Endothelial cell of umbilical vein (primary cell): Measurements from ENCODE around the gene IQSEC2. TPM values are rescaled to one million over a fixed set of nuclear protein-coding genes. Genes with fewer than 3 reads are reported as not detected.

Experiments used
- BruUV-seq: library from RNA; stranded (reverse); fragments of 400-500 nt; replicated peaks from 2 replicates; lab custom pipeline; 2021; lab: Mats Ljungman, UMichigan
- CTCF ChIA-PET: fragments of 300-600, 350-600 bp; sonication (Branson Sonifier 250); formaldehyde crosslinking; loops from one replicate; lab custom pipeline; 2021; ENCODE audit warnings: antibody characterized with exemption, inconsistent platforms; lab: Charles Lee
- POLR2A ChIA-PET: fragments of 300-600, 350-600 bp; sonication (Branson Sonifier 250); formaldehyde crosslinking; loops from one replicate; lab custom pipeline; 2021; ENCODE audit warnings: antibody characterized with exemption, inconsistent platforms; lab: Charles Lee
- DNase-seq: peaks from one replicate; pipeline ENCODE4 v3.0.0-alpha.2; 2011; ENCODE audit warnings: low read depth, low spot score
- FAIRE-seq: peaks from 2 replicates; lab custom pipeline; 2011; peaks lifted over from hg19 to GRCh38; lab: Jason Lieb, UNC
- H2AFZ ChIP-seq: 2 replicates; pipeline ENCODE4 v1.6.0; 2012; ENCODE audit warnings: low read depth, low read length, control low read depth, inconsistent platforms
- H3K27ac ChIP-seq: 2 replicates; pipeline ENCODE4 v1.5.1; 2011; ENCODE audit warnings: low read depth, mild to moderate bottlenecking, control low read depth, low read length, moderate library complexity; ENCODE audit not compliant: insufficient read depth
- H3K27me3 ChIP-seq, 2 experiments: 2 replicates each; pipeline versions ENCODE4 v1.6.0 to v1.6.1; 2011; ENCODE audit warnings: low read length in 2 of 2, mixed read lengths in 1 of 2; ENCODE audit not compliant: control insufficient read depth in 2 of 2, insufficient read depth in 2 of 2
- H3K36me3 ChIP-seq, 2 experiments: 2 replicates in 1 of 2; 3 replicates in 1 of 2; pipeline ENCODE4 v1.5.1; 2011; ENCODE audit warnings: low read length in 2 of 2, mild to moderate bottlenecking in 1 of 2, moderate library complexity in 1 of 2; ENCODE audit not compliant: control insufficient read depth in 2 of 2, insufficient read depth in 2 of 2; ENCODE audit errors: extremely low read depth in 1 of 2
- H3K4me1 ChIP-seq: 3 replicates; pipeline ENCODE4 v1.5.1; 2011; ENCODE audit warnings: mild to moderate bottlenecking, low read length; ENCODE audit not compliant: control insufficient read depth, insufficient read depth; ENCODE audit errors: extremely low read depth
- H3K4me2 ChIP-seq: 2 replicates; pipeline ENCODE4 v1.6.1; 2011; ENCODE audit warnings: low read length, control low read depth, mixed read lengths; ENCODE audit not compliant: insufficient read depth
- H3K4me3 ChIP-seq, 3 experiments: fragments of 200-600 bp in 1 of 3; sonication (generic), shearing (Covaris generic) in 1 of 3; replicated peaks in 1 of 3; 2 replicates each; pipeline ENCODE4 v1.5.1; 2011 to 2016; ENCODE audit warnings: control low read depth in 3 of 3, low read length in 3 of 3, mild to moderate bottlenecking in 2 of 3, inconsistent platforms in 1 of 3, low read depth in 1 of 3, moderate library complexity in 1 of 3; ENCODE audit not compliant: insufficient read depth in 1 of 3
- H3K79me2 ChIP-seq: 2 replicates; pipeline ENCODE4 v1.6.0; 2012; ENCODE audit warnings: low read length, inconsistent platforms; ENCODE audit not compliant: control insufficient read depth, insufficient read depth
- H3K9ac ChIP-seq: replicated peaks from 2 replicates; pipeline ENCODE3; 2011; ENCODE audit warnings: low read length, control low read depth; ENCODE audit not compliant: insufficient read depth; ENCODE audit errors: extremely low read depth
- H3K9me1 ChIP-seq: replicated peaks from 3 replicates; pipeline ENCODE4 v1.6.0; 2011; ENCODE audit warnings: mild to moderate bottlenecking, low read length; ENCODE audit not compliant: control insufficient read depth, insufficient read depth; ENCODE audit errors: extremely low read depth
- H3K9me3 ChIP-seq: replicated peaks from 2 replicates; pipeline ENCODE4 v1.5.1; 2012; ENCODE audit warnings: low read length, inconsistent platforms; ENCODE audit not compliant: control insufficient read depth, insufficient read depth
- H4K20me1 ChIP-seq: replicated peaks from 2 replicates; pipeline ENCODE3; 2011; ENCODE audit warnings: mild to moderate bottlenecking, low read length; ENCODE audit not compliant: control insufficient read depth, insufficient read depth; ENCODE audit errors: extremely low read depth
- EZH2 ChIP-seq: IDR thresholded peaks from 2 replicates; pipeline ENCODE4 v1.6.1; 2012; ENCODE audit warnings: borderline replicate concordance, low read depth, mild to moderate bottlenecking, moderate library complexity, low read length, inconsistent platforms; ENCODE audit not compliant: severe bottlenecking
- JUN ChIP-seq: IDR thresholded peaks from 2 replicates; pipeline ENCODE4 v1.6.1; 2011; ENCODE audit warnings: borderline replicate concordance, low read depth; ENCODE audit not compliant: insufficient read length, insufficient read depth
- MYC ChIP-seq: IDR thresholded peaks from one replicate; pipeline ENCODE4 v1.6.1; 2011; ENCODE audit warnings: mild to moderate bottlenecking, low read depth, low read length
- dilution Hi-C: fragments of 300-500 bp; cut with MboI; formaldehyde crosslinking; loops from one replicate; pipeline ENCODE4 v1.15.0; 2019; ENCODE audit warnings: low sequenced_read_pairs; ENCODE audit not compliant: extremely low pct_ligation_motif_present
- intact Hi-C: fragments of 100-400 bp; cut with micrococcal nuclease; formaldehyde crosslinking; loops from one replicate; pipeline ENCODE4 v1.10.0; 2022
- polyA plus RNA-seq, 4 experiments: library from polyadenylated mRNA; depleted of rRNA in 3 of 4; stranded (reverse) in 3 of 4; unstranded in 1 of 4; fragments of >200 nt; gene quantifications; 2 replicates each; pipeline versions ENCODE4 v1.2.1 to v1.2.3, GENCODE V29; 2011 to 2012; ENCODE audit warnings: missing spikeins in 1 of 4
- total RNA-seq: library from RNA; stranded (reverse); gene quantifications from 2 replicates; pipeline ENCODE4 v1.2.3, GENCODE V29; 2021
- TF ChIP-seq, protein P1 (sequence below): IDR thresholded peaks from 2 replicates; pipeline ENCODE4 v1.6.1; 2011; ENCODE audit not compliant: insufficient read depth, insufficient read length

Gene IQSEC2
- total and polyA plus RNA-seq, 2 donors (not counting 3 experiments of a cell fraction or from before 2014, with no cell fraction given) = 5.4 to 9.9 TPM

DNA sequence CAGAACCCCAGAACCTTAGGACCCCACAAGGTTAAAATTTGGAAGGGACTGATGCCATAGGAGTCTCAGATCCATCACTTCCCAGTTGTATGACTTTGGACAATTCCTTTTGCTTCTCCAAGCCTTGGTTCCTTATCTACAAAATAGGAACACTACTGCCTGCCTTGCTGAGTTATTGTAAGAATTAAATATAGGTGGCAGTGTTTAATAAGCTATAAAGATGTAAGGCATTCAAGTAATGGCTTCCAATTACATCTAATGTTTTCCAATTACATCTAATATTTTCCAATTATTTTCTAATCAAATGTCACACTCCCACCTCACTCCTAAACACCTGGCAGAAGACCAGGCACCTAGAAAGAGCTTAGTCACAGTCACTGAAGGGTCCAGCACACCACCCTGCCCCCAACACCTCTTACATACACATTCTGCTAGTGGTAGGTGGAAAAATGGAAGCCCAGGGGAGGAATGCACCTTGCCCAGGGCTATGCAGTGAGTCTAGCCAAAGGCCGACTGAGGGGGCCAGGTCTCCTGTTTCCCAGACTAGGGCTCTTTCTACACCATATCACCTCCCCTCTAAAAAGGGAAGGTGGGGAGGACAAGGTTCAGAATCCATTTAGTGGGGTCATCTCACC is 31.9 kb downstream of the IQSEC2 start:
- no peaks in the 10 kb centered on the region for H3K36me3 ChIP-seq
- CTCF ChIA-PET = interaction anchor here (0.6 to 1.5 kb wide), 7 partner anchors 36 to 233 kb away, joined by 3 to 6 read pairs (median 3); no protein-coding TSS in a partner anchor
- no peak overlapping the region for H3K4me2 ChIP-seq
- FAIRE-seq = no peak
- H3K9me3 ChIP-seq = no peaks in the 10 kb centered on the region
- no peak overlapping the region for H3K27ac ChIP-seq
- dilution Hi-C loops (no loop called here), intact Hi-C loops (no loop called here)
- DNase-seq = no peak
- H3K9me1 ChIP-seq = no peaks in the 10 kb centered on the region
- no peaks in the 10 kb centered on the region for H3K79me2 ChIP-seq
- no peaks in the 10 kb centered on the region for H3K4me1 ChIP-seq
- H3K4me3 ChIP-seq = no peak overlapping the region
- no peaks in the 10 kb centered on the region for H3K27me3 ChIP-seq
- TF ChIP-seq, protein P1, sequence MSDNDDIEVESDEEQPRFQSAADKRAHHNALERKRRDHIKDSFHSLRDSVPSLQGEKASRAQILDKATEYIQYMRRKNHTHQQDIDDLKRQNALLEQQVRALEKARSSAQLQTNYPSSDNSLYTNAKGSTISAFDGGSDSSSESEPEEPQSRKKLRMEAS = no peak
- no peak for TF ChIP-seq JUN
- no peak for TF ChIP-seq MYC
- no peak overlapping the region for H2AFZ ChIP-seq
- H3K9ac ChIP-seq = no peak overlapping the region
- POLR2A ChIA-PET = no interaction called here
- no peaks in the 10 kb centered on the region for H4K20me1 ChIP-seq
- no TSS peak for BruUV-seq

DNA sequence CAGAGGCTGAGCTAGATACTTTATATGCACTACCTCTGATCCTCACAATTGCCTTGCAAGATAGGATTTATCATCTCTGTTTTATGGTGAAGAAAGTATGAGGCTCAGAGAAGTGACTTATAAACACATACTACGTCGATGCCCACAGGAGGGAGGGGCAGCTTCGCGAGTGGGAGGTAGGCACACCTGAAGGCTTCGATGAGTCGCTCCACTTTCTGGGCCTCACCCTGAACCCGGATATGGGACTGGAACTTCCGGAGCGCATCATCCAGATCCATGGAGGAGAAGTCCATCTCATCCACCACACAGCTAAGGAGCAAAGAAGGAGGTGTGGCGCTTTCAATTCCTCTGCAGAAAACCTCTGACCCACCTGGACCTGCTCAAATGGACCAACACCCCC is 33.5 kb downstream of the IQSEC2 start:
- Histone ChIP-seq H3K9me3 (no peaks in the 10 kb centered on the region), H3K27me3 (no peaks in the 10 kb centered on the region), H3K4me2 (no peak overlapping the region), H3K9me1 (no peaks in the 10 kb centered on the region), H3K4me3 (no peak overlapping the region), H3K27ac (no peak overlapping the region), H3K9ac (no peak overlapping the region), H2AFZ (no peak overlapping the region), H3K79me2 (no peaks in the 10 kb centered on the region), H4K20me1 (no peaks in the 10 kb centered on the region), H3K4me1 (no peaks in the 10 kb centered on the region), H3K36me3 (no peaks in the 10 kb centered on the region)
- no peak for TF ChIP-seq EZH2
- POLR2A ChIA-PET = no interaction called here
- no TSS peak for BruUV-seq
- intact Hi-C loops (no loop called here), dilution Hi-C loops (no loop called here)
- CTCF ChIA-PET = no interaction called here
- DNase-seq (no peak), FAIRE-seq (no peak)
